Measurements from ENCODE around the gene CD3E.

The CD3E gene

GRCh38 chr11:118263112-118263511 lies 41.4 kb upstream of the CD3E start:
- ChIA-PET POLR2A (interaction anchor here (1.0 kb wide), 1 partner anchor 18 kb away, joined by 3 read pairs; no protein-coding TSS in a partner anchor), CTCF (interaction anchor here (1.1 to 1.4 kb wide), 2 partner anchors 20 to 88 kb away, joined by 4 read pairs; no protein-coding TSS in a partner anchor)
- Histone ChIP-seq H3K9me3 (ENCODE audit: control insufficient read depth, insufficient read depth, low read depth, low read length) (no peaks in the 10 kb centered on the region), H3K36me3 (ENCODE audit: control insufficient read depth in 2 of 2, insufficient read depth in 1 of 2, low read length in 2 of 2) (no peaks in the 10 kb centered on the region), H3K27ac (ENCODE audit: extremely low read depth, low read depth, low read length) (no peak overlapping the region), H3K4me3 (ENCODE audit: low read depth, low read length) (no peak overlapping the region), H3K4me1 (ENCODE audit: control insufficient read depth, insufficient read depth, low read length) (no peaks in the 10 kb centered on the region)
- TF ChIP-seq ZNF529 (tag by site-specific recombination; IDR thresholded peaks at IDR 0.05; ENCODE audit: insufficient replicate concordance) = no peak
- TF ChIP-seq ZNF354C (tag by site-specific recombination; IDR thresholded peaks at IDR 0.05; ENCODE audit: borderline replicate concordance, low read depth) = no peak
- no peak for TF ChIP-seq ZNF157 (tag by site-specific recombination; IDR thresholded peaks at IDR 0.05)
- TF ChIP-seq ZNF513 (tag by site-specific recombination; IDR thresholded peaks at IDR 0.05) = no peak
- TF ChIP-seq ZNF148 (tag by site-specific recombination; IDR thresholded peaks at IDR 0.05; ENCODE audit: borderline replicate concordance) = no peak
- no peak for TF ChIP-seq GLI2 (tag by site-specific recombination; IDR thresholded peaks at IDR 0.05; ENCODE audit: borderline replicate concordance, low read depth)
- TF ChIP-seq ZNF473 (tag by site-specific recombination; IDR thresholded peaks at IDR 0.05) = no peak
- TF ChIP-seq ZNF660 (tag by site-specific recombination; IDR thresholded peaks at IDR 0.05) = no peak
- TF ChIP-seq ZNF24 (tag by site-specific recombination; IDR thresholded peaks at IDR 0.05) = no peak
- TF ChIP-seq REST (tag by site-specific recombination; IDR thresholded peaks at IDR 0.05) = no peak
- no peak for TF ChIP-seq YY1 (tag by site-specific recombination; IDR thresholded peaks at IDR 0.05)
- no peak for TF ChIP-seq ZNF175 (tag by site-specific recombination; IDR thresholded peaks at IDR 0.05)

GRCh38 chr11:118263695-118264568 lies 40.6 kb upstream of the CD3E start, which contains the start of gene MPZL2:
TSS of gene MPZL2 (minus strand) at chr11:118264297. CDS start at chr11:118264153, 144 bp downstream.
- peak within 1 kb of the TSS; percentile 11; the same call in 1 of the 2 replicates for H3K27ac ChIP-seq (ENCODE audit: extremely low read depth, low read depth, low read length)
- CTCF ChIA-PET = interaction anchor here (0.6 to 1.4 kb wide), 10 partner anchors 8 to 438 kb away, joined by 3 to 6 read pairs (median 4); partner anchors contain the start of gene MPZL3
- peak; percentile 48; the same call in 1 of the 2 replicates for TF ChIP-seq CTCF (tag by site-specific recombination; IDR thresholded peaks at IDR 0.05)
- TF ChIP-seq ZSCAN18 (tag by site-specific recombination; IDR thresholded peaks at IDR 0.05) = no peak
- no peak for TF ChIP-seq ZSCAN30 (tag by site-specific recombination; IDR thresholded peaks at IDR 0.05)
- TF ChIP-seq ZFP69B (tag by site-specific recombination; IDR thresholded peaks at IDR 0.05) = 0 out of 2 replicates have a peak, but pooled peaks have one; percentile 48
- peak; percentile 55; the same call in 1 of the 2 replicates for TF ChIP-seq SP3 (tag by site-specific recombination; IDR thresholded peaks at IDR 0.05)

More at GRCh38 chr11:118263695-118264568, 40.6 kb upstream of the CD3E start, which contains the start of gene MPZL2:
- Histone ChIP-seq H3K4me1 (ENCODE audit: control insufficient read depth, insufficient read depth, low read length) (no peaks in the 10 kb centered on the region), H3K9me3 (ENCODE audit: control insufficient read depth, insufficient read depth, low read depth, low read length) (no peaks in the 10 kb centered on the region), H3K4me3 (ENCODE audit: low read depth, low read length) (peak within 1 kb of the TSS; percentile 42), H3K36me3 (ENCODE audit: control insufficient read depth in 2 of 2, insufficient read depth in 1 of 2, low read length in 2 of 2) (no peaks in the 10 kb centered on the region)
- POLR2A ChIA-PET = interaction anchor here (1.0 to 1.6 kb wide), 3 partner anchors 12 to 96 kb away, joined by 3 to 11 read pairs (median 3); partner anchors contain the start of genes MPZL3 and UBE4A

All from HEK293 (cell line).